ENCODE data around the gene SF3A2.
A peak's percentile ranks its signal among the peaks of the same experiment; 100 is the strongest.

Gene SF3A2

DNA sequence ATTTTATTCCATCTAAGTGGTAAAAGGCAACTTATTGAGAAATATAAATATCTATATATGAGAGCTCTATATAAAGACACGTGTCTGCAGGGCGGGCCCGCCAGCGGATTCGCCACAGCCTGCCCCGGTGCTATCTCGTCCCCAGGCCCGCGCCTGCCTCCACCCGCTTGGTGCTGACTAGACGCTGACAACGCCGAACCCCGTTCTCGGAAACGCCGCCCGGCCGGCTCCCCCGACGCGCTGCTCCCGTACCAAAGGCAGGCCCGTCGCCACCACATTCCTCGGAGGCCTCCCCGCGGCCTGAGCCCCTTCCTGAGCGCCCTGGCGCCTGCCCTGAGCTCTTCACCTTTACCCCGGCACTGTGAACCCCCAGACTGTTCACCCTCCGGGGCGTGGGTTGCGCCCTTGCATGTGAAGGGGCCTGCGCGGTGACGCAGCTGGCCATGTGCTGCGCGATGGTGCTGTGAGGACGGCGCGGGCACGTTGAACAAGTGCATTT lies 6.5 kb upstream of the SF3A2 start:
- TF ChIP-seq, protein P1, sequence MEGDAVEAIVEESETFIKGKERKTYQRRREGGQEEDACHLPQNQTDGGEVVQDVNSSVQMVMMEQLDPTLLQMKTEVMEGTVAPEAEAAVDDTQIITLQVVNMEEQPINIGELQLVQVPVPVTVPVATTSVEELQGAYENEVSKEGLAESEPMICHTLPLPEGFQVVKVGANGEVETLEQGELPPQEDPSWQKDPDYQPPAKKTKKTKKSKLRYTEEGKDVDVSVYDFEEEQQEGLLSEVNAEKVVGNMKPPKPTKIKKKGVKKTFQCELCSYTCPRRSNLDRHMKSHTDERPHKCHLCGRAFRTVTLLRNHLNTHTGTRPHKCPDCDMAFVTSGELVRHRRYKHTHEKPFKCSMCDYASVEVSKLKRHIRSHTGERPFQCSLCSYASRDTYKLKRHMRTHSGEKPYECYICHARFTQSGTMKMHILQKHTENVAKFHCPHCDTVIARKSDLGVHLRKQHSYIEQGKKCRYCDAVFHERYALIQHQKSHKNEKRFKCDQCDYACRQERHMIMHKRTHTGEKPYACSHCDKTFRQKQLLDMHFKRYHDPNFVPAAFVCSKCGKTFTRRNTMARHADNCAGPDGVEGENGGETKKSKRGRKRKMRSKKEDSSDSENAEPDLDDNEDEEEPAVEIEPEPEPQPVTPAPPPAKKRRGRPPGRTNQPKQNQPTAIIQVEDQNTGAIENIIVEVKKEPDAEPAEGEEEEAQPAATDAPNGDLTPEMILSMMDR (IDR thresholded peaks at IDR 0.05; ENCODE audit: low read depth, low read length, missing control alignments), result no peak
- H3K4me3 ChIP-seq (replicated peaks; ENCODE audit: low read depth, low read length), result no peak overlapping the region
- no peak for DNase-seq (ENCODE audit: extremely low read depth, low read depth)

DNA sequence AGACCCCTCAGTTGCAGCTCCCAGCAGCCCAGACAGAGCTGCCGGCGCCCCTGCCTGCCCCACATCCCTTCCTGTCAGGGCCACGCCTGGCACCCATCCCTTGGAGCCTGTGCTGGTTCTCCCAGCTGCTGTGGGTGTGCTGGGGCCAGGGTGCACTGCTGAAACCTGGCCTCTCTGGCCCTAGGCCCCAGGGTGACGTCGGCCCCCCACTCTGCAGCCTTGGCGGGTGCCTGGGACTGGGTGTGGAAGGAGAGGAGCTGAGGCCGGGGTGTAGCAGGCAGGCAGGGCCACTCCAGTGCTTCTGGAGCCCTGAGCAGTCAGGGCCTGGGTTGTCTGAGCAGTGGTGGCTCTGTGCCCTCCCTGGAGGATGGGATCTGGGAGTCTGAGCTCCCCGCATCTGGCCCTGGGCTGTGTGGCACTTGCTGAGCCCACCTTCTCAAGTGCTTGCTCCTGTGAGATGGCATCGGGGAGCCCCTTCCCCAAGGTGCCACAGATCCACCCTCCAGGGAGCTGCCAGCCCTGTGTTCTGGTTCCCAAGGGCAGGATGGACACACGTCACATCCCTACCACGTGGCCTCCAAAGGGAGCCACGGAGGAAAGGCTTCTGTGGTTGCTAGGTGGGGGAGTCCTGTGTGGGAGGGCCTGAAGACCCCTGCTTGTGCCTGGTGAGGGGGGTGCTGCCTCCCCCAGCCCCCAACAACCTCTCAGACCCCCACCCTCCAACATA lies 5.7 kb upstream of the SF3A2 start:
- TF ChIP-seq, protein P1 (IDR thresholded peaks at IDR 0.05; ENCODE audit: low read depth, low read length, missing control alignments), result no peak
- no peak overlapping the region for H3K4me3 ChIP-seq (replicated peaks; ENCODE audit: low read depth, low read length)
- DNase-seq (ENCODE audit: extremely low read depth, low read depth), result no peak

DNA sequence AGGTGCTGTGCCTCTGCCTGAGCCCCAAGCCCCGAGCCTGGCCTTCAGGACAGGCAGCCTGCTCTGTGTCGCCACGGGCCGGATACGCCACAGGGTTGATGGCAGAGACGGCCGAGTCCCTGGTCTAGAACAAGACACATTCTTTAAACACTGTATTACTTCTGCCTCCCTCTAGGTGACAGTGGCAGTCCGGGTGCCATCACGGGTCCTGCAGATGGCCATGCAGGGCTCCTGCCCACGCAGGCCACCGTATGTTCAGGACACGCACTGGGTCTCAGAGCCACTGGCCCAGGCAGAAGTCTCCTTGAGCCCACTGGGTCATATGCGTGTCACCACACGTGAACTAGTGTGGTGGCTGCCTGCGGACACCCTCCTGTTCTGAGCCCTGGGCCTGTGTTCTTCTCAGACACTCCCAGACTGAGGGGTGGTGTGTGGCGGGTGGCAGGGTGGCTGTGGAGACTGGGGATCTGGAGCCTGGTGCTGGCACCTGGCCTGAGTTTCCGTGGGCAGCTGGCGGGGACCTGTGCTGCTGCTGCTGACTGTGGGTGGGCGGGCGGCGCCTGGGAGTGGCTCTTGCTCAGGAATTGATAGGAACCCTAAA lies 4.9 kb upstream of the SF3A2 start:
- TF ChIP-seq, protein P1 (IDR thresholded peaks at IDR 0.05; ENCODE audit: low read depth, low read length, missing control alignments), result no peak
- no peak overlapping the region for H3K4me3 ChIP-seq (replicated peaks; ENCODE audit: low read depth, low read length)
- no peak for DNase-seq (ENCODE audit: extremely low read depth, low read depth)

DNA sequence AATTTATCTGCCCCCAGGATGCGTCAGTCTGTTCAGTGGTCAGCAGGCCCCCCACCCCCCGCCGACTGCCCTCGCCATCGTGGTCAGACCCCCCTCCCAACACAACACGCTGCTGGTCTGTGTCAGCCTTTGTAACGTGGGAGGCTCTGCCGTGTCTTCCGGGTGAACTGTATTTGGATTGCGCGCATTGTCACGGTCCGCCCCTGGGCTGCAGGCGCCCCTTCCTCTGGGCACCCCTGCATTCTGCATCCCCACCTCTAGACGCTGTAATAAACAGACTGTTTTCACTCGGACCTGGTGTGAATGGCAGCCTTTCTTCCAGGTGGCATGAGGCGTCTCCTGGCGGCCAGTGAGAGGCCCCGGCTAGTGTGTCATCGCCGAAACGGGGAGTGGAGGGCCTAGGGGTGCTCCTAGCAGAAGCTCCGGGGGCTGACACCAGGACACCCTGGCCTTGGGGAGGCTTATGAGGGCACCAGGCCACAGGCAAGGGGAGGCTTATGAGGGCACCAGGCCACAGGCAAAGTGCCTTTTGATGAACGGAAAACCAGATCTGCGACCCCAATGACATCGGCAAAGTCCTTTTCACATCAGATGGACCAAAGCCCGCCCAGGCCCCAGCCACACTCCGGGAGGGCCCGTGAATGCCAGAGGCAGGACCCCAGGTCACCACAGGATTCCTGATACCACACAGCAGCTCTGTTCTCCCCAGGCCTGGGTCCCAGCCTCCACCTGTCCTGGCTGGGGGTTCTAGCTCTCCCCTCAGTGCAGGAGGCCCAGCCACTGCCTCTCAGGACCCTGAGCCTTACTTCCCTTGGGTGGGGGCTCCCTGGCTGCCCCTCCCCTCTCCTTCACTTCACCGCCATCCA lies 4.1 kb upstream of the SF3A2 start:
- no peak overlapping the region for H3K4me3 ChIP-seq (replicated peaks; ENCODE audit: low read depth, low read length)
- no peak for DNase-seq (ENCODE audit: extremely low read depth, low read depth)
- TF ChIP-seq, protein P1 (IDR thresholded peaks at IDR 0.05; ENCODE audit: low read depth, low read length, missing control alignments), result no peak

DNA sequence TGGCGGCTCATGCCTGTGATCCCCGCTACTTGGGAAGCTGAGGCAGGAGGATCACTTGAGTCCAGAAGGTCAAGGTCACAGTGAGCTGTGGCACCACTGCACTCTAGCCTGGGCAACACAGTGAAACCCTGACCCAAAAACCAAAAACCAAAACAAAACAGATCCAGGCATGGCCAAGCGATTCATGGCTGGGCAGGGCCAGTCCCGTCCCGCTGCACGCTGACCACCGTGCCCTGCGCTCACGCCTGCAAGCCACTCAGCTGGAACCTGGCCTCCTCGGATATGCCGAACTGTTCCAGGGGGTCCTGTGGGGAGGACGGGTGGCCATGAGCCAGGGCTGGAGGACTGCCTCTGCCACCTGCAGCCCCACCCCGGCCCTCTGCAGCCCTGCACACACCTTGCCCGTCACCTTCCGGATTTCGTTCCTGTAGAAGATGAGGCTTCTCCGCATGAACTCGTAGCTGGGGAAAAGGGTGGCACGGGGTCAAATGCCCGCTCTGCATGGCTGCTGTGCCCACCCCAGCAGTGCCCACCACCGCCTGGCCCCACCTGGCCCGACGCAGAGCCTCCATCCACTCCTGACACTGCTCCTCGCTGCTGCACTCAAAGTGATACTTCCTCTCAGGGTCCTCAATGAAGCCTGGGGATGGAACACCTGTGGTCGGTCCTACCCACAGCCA lies 2.9 kb upstream of the SF3A2 start:
- no peak for DNase-seq (ENCODE audit: extremely low read depth, low read depth)
- TF ChIP-seq, protein P1 (IDR thresholded peaks at IDR 0.05; ENCODE audit: low read depth, low read length, missing control alignments), result no peak
- no peak overlapping the region for H3K4me3 ChIP-seq (replicated peaks; ENCODE audit: low read depth, low read length)

DNA sequence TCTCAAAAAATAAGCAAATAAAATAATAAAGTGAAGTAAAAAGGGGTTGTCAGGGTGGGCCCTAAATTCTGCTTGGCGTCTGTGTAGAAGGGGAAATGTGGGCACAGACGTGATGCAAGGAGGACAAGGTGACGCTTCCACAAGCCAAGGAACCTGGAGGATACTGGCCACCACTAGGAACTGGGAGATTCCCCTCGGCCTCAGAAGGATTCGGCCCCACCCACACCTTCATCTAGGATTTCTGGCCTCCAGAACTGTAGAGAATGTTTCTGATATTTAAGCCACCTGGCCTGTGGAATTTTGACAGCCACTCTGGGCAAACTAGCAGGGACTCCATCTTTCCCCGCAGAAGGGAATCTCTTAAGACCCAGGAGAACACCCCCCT lies 1.6 kb upstream of the SF3A2 start:
- no peak for DNase-seq (ENCODE audit: extremely low read depth, low read depth)
- peak overlapping the region; percentile 89 for H3K4me3 ChIP-seq (replicated peaks; ENCODE audit: low read depth, low read length)
- TF ChIP-seq, protein P1 (IDR thresholded peaks at IDR 0.05; ENCODE audit: low read depth, low read length, missing control alignments), result no peak
